Measurements from ENCODE around the gene STRN4.
"Not testable (repeated sequence)": the region's sequence is repeated elsewhere in the genome, so short reads cannot be mapped to it uniquely, and the experiment has no call there.

The STRN4 gene

DNA sequence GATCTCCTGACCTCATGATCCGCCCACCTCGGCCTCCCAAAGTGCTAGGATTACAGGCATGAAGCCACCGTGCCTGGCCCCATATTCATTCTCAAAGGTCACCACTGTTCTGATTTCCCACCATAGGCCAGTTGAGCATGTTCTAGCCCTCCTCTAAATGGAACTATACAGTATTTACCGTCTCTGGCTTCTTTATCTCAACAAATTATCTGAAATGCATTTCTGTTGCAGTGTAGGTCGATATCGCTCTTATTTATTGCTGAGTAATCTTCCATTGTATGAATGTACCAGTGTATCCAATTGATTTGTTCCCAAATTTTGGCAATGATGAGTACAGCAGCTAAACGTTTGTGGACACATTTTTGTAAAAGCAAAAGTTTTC is 26.8 kb upstream of the STRN4 start:
- H3K4me3 ChIP-seq (ENCODE audit: low read depth, low read length), result no peak overlapping the region

DNA sequence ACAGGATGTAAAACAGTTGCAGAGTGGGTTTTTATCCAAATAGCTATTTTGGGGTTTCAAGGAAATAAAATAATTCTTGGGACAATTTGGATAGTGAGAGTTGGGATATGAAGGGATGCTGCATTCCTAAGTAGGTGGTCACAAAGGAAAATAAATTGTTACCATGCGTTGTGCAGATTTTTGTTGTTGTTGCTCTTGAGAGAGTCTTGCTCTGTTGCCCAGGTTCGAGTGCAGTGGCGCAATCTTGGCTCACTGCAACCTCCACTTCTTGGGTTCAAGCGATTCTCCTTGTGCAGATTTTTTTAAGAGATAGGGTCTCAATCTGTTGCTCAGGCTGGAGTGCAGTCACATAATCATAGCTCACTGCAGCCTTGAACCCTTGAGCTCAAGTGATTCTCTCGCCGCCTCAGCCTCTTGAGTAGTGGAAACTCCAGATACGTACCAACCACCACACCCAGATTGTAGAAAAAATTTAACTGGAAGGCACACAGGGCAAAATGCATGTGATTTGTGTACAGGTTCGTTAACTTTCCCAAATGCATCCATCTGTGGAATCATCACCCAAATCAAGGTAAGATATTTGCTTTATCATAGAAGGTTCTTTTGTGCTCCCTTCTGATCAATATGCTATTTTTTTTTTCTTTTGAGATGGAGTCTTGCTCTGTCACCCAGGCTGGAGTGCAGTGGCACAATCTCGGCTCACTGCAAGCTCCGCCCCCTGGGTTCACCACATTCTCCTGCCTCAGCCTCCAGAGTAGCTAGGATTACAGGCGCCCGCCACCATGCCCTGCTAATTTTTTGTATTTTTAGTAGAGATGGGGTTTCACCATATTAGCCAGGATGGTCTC is 26.1 kb upstream of the STRN4 start:
- H3K4me3 ChIP-seq (ENCODE audit: low read depth, low read length), result no peak overlapping the region

DNA sequence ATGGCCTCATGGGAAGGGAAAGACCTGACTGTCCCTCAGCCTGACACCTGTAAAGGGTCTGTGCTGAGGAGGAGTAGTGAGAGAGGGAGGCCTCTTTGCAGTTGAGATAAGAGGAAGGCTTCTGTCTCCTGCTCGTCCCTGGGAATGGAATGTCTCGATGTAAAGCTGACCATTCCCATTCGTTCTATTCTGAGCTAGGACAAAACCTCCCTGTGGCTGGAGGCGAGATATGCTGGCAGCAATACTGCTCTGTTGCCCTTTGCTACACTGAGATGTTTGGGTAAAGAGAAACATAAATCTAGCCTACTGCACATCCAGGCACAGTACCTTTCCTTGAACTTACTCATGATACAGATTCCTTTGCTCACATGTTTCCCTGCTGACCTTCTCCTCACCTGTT is 22.5 kb upstream of the STRN4 start:
- H3K4me3 ChIP-seq (ENCODE audit: low read depth, low read length), result not testable (repeated sequence)

DNA sequence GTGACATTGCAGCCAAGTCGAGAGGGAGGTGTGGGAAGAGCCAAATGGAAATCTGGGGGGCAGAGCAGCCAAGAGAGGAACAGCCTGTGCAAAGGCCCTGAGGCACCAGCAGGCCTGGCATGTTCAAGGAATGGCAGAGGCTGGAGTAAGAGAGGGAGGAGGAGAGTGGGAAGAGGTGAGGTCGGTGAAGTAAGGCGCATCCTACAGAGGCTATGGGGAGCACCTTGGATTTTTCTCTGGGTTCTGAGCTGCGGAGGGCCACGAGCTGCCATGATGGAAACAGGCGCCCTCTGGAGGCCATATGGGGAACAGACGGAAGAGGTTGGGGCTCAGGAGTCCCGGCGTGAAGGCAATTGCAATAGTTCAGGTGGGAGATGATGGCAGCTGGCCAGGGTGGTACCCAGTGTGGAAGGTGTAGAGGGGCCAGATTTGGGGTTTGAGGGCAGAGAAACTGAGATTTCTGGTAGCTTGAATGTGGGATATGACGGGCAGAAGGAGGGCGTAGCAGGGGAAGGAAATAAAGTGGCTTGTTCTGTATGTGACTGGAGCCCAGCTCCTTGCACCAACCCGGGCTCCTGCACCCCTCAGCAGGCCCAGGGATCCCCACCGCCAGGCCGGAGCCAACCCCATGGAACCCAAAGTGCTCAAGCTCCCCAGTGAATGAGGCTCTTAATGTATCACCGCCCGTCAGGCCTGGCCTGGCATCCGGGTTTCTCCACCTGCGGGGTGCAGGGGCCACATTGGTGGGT is 20.5 kb upstream of the STRN4 start:
- H3K4me3 ChIP-seq (ENCODE audit: low read depth, low read length), result no peak overlapping the region

DNA sequence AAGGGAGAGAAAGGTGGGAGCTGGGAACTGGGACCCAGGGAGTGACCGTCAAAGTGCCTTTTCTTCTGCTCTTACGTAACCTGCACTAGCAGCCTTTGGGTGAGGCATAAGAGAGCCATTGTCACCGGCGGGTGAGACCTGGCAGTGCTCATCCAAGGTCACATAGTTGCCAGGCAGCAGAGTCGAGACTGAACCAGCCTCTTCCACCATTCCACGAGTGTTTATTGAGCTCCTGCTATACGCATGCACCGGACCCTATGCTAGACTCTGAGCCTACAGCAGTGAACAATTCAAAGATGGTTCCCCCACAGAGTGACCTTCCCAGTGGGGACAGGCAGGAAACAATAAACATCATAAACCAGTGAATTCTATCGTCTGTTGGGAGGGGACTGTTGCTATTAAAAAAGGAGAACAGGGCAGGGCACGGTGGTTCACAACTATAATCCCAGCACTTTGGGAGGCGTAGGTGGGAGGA is 18.6 kb upstream of the STRN4 start:
- H3K4me3 ChIP-seq (ENCODE audit: low read depth, low read length), result no peak overlapping the region

DNA sequence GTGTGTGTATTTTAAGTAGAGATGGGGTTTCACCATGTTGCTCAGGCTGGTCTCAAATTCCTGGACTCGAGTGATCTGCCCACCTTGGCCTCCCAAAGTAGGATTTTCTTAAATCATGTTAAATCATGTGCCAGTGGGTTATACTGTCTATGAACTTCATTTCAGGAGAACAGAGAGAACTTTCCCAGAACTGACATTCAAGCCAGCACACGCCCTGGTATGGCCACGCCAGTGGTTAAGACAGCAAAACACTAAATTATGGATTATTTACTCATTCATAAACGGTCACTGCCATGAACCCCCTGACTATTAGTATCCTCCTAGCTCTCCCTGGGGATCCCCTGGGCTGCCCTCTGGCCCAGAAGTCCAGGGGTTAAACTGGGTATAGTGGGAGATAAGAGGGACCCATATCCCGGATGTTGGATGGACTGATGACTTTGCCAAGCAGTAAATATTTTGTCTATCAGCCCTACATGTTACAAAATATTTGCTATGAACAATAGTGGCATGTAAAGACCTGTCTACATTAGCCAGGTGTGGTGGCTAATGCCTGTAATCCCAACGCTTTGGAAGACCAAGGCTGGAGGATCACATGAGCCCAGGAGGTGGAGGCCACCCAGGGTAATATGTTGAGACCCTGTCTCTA is 16.1 kb upstream of the STRN4 start:
- H3K4me3 ChIP-seq (ENCODE audit: low read depth, low read length), result no peak overlapping the region

DNA sequence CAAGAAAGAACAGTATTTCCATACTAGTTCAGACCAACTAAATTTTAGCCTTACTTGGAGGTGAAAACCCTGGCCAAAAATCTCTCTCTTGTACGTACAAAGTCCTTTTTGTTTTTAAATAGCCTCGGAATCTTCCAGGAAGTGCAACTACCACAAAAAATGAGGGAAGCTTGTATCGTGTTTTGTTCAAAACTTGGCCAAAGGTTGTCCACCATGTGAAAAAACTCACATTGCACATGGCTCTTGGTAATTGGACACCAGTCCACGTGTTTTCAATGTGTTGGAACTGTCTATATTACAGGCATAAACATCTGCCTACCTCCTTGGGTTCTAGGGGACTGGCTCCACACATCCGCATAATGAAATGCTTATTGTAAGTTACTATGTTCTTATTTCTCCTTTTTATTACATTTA is 15.2 kb upstream of the STRN4 start:
- H3K4me3 ChIP-seq (ENCODE audit: low read depth, low read length), result no peak overlapping the region

DNA sequence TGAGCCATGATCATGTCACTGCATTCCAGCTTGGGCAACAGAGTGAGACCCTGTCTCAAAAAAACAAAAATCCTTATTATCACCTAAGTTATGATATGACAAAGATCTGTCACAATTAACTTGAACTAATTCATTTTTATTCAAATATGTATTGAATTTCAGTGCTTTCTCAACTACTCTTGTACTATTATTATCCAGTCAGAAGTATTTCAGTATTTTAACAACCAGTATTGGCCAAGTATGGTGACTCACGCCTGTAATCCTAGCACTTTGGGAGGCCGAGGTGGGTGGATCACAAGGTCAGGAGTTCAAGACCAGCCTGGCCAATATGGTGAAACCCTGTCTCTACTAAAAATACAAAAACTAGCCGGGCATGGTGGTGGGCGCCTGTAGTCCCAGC is 14.6 kb upstream of the STRN4 start:
- H3K4me3 ChIP-seq (ENCODE audit: low read depth, low read length), result not testable (repeated sequence)

DNA sequence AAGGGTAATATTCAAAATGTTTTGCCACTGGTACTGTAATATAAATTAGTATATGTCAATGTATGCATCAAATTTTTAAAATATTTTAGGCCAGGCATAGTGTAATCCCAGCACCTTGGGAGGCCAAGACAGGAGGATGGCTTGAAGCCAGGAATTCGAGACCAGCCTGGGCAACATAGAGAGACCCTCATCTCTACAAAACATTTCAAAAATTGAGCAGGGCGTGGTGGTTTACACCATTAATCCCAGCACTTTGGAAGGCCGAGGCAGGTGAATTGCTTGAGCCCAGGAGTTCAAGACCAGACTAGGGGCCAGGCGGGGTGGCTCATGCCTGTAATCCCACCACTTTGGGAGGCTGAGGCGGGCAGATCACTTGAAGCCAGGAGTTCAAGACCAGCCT is 14.1 kb upstream of the STRN4 start:
- no peak overlapping the region for H3K4me3 ChIP-seq (ENCODE audit: low read depth, low read length)

DNA sequence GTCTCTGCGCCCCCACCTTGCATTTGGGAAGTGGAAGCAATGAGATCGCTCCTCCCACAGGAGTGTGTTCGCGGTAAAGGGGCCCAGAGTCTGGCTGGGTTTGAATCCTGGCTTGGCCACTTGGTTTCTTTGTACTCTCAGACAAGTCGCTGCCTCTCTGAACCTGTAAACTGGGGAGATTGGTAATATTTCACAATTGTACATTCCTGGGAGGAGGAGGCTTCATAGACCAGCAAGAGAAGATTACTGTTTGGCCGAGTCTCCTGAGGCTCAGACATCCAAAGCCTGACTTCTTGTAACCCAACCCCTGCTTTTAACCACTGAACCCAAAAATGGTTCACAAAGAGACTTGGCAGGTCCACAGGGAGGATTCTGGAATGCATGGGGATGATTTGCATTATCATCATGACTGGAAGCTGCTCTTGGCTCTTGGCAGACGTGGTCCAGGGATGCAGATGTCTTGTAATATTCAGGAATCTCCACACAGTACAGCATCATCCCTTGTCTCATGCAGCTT is 13.6 kb upstream of the STRN4 start:
- H3K4me3 ChIP-seq (ENCODE audit: low read depth, low read length), result no peak overlapping the region

DNA sequence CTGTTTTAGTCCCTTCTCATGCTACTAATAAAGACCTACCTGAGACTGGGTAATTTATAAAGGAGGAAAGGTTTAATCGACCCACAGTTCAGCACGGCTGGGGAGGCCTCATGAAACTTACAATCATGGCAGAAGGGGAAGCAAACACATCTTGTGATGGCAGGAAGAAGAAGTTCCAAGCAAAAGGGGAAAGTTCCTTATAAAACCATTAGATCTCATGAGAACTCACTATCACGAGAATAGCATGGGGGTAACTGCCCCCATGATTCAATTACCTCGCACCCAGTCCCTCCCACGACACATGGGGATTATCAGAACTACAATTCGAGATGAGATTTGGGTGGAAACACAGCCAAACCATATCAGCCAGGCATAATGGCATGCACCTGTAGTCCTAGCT is 13.0 kb upstream of the STRN4 start:
- no peak overlapping the region for H3K4me3 ChIP-seq (ENCODE audit: low read depth, low read length)

DNA sequence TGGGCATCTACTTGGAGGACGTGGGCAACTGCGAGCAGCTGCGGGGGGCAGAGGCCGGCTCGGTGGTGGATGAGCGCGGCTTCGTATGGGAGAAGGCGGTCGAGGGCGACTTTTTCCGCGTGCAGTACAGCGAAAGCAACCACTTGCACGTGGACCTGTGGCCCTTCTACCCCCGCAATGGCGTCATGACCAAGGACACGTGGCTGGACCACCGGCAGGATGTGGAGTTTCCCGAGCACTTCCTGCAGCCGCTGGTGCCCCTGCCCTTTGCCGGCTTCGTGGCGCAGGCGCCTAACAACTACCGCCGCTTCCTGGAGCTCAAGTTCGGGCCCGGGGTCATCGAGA is 10.3 kb upstream of the STRN4 start:
- no peak overlapping the region for H3K4me3 ChIP-seq (ENCODE audit: low read depth, low read length)

DNA sequence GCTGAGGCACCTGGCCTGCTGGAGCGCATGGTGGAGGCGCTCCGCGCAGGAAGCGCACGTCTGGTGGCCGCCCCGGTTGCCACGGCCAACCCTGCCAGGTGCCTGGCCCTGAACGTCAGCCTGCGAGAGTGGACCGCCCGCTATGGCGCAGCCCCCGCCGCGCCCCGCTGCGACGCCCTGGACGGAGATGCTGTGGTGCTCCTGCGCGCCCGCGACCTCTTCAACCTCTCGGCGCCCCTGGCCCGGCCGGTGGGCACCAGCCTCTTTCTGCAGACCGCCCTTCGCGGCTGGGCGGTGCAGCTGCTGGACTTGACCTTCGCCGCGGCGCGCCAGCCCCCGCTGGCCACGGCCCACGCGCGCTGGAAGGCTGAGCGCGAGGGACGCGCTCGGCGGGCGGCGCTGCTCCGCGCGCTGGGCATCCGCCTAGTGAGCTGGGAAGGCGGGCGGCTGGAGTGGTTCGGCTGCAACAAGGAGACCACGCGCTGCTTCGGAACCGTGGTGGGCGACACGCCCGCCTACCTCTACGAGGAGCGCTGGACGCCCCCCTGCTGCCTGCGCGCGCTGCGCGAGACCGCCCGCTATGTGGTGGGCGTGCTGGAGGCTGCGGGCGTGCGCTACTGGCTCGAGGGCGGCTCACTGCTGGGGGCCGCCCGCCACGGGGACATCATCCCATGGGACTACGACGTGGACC is 9.7 kb upstream of the STRN4 start:
- no peak overlapping the region for H3K4me3 ChIP-seq (ENCODE audit: low read depth, low read length)

DNA sequence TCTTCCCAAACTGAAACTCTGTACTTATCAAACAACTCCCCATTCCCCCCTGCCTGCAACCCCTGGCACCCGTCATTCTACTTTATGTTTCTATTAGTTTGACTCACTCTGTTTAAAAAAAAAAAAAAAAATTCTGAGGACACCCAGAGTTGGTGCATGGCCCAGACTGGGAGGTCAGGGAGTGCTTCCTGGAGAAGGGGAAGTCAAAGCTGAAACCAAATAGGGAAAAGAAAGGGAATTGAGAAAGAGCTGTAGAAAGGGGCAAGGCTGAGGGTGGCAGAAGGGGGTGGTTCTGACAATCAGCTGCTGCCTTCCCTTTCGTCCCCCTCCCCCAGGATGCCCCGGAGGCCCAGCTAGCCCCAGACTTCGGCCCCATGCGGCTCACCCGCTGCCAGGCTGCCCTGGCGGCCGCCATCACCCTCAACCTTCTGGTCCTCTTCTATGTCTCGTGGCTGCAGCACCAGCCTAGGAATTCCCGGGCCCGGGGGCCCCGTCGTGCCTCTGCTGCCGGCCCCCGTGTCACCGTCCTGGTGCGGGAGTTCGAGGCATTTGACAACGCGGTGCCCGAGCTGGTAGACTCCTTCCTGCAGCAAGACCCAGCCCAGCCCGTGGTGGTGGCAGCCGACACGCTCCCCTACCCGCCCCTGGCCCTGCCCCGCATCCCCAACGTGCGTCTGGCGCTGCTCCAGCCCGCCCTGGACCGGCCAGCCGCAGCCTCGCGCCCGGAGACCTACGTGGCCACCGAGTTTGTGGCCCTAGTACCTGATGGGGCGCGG is 9.0 kb upstream of the STRN4 start:
- no peak overlapping the region for H3K4me3 ChIP-seq (ENCODE audit: low read depth, low read length)

DNA sequence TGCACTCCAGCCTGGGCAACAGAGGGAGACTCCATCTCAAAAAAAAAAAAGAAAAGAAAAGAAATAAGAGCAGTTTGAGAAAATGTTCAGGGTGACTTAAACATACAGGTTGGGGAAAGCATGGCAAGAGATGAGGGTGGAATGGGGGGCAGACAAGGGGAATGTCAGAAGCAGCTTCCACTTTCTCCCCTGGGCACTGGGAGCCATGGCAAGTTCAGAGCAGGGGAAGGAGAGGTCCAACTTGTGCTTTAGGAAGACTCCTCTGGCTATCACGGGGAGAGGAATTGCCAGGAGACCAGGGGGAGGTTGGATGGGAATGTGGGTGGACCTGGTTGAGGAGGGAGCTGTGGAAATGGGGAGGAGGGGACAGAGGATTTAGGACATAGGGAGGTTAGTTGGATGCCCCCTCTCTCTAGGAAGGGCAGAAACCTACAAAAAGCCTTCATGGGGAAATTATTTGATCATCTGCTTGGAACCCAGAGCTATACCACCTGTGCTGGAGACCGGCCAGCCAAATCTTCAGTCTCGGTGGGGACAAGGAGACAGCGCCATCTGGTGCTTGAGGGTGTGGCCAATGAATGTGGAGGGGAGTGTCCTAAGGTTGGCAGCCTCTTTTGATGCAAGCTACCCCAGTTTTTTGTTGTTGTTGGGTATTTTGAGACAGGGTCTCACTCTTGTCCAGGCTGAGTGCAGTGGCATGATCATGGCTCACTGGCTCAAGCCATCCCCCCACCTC is 7.3 kb upstream of the STRN4 start:
- H3K4me3 ChIP-seq (ENCODE audit: low read depth, low read length), result no peak overlapping the region

DNA sequence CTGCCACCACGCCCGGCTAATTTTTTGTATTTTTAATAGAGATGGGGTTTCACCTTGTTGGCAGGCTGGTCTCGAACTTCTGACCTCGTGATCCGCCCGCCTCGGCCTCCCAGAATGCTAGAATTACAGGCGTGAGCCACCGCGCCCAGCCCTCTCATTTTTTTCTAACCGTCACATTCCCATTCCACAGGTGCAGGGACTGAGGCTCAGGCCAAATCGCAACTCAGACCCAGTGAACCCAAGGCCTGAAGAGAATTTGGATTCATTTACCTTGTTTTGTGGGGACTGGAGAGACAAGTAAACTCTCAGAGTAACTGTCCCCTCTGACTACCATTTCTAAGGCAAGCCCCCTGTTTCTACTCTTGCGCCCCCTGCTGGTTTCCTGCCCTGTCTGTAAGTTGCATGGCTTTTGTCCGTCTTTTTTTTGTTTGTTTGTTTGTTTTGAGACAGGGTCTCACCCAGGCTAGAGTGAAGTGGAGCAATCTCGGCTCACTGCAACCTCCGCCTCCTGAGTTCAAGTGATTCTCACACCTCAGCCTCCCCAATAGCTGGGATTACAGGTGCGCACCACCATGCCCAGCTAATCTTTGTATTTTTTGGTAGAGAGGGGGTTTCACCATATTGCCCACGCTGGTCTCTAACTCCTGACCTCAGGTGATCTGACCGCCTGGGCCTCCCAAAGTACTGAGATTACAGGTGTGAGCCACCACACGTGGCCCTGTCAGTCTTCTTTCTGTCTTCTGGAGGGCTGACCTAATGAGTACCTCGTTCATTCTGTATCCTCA is 2.3 kb upstream of the STRN4 start:
- no peak overlapping the region for H3K4me3 ChIP-seq (ENCODE audit: low read depth, low read length)

DNA sequence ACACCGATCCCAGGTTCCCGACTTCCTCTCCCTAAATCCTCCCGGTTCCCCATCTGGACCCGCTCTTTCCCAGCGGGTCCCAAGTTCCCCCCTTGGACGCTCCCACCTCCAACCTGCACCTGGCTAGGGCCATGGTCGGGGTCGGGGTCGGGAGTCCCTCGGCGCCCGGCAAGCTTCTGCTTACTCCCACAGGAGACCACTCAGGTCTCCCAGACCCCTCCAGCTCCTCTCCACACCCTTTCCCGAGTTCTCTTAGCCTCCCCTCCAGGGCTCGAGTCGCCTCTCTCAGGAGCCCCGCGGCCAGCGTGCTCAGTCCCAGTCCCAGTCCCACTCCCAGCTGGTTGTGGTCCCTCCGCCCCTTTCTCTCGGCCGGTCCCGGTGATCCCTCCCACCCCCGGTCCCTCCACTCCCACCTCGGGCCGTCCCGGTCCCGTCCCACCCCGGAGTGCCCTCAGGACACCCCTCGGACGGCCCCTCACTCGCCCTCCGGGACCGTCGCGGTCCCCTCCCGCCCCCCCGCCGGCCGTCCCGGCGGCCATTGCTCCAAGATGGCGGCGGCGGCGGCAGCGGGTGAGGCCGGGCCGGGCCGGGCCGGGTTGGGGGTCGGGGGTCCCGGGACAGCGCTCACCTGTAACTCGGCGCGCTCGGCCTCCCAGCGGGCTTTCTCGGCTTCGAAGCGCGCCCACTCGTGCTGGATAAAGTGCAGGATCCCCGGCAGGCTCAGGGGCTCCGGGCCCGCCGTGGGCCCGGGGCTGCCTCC is 549 bp downstream of the STRN4 start, which contains the start of gene FKRP:
Gene FKRP, plus strand, starts transcription at position 537 of the 760 bp plus-strand sequence. CDS start 9,394 bp downstream, outside the sequence.
- H3K4me3 ChIP-seq (ENCODE audit: low read depth, low read length), result peak within 1 kb of the TSS; percentile 67

DNA sequence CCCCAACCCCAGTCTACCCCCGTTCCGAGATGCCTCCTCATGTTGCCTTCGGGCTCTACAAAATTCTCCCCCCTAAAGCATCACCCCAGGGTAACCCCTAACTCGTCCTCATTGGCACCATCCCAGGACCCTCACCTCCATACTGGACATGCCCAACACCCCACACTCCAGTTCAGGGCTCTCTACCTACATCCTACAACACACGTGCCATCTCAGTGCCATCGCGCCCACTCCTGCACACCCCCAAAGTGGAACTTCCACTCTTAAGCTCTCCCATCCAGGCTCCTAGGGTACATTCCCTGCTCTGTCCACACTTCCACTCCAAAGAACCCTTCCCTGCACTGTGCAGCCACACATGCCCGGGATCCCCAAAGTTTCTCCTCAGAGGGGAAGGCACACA is 1.2 kb downstream of the STRN4 start:
- H3K4me3 ChIP-seq (ENCODE audit: low read depth, low read length), result peak overlapping the region; percentile 67

Data from iPS-11a (cell line).